Stimulated activated CD8-positive, alpha-beta memory T cell treated with anti-CD3 and anti-CD28 coated beads, Interleukin-15, amount 100 ng/mL, for 48 hours (primary cell): ENCODE results near the gene ACTN4.
"Not testable (repeated sequence)": the region's sequence is repeated elsewhere in the genome, so short reads cannot be mapped to it uniquely, and the experiment has no call there.

Experiments used
- DNase-seq, 2 donors: peaks; one replicate each; pipeline ENCODE4 v3.0.0-alpha.2; 2020; ENCODE audit warnings: low read depth in 2 of 2

Gene ACTN4

DNA sequence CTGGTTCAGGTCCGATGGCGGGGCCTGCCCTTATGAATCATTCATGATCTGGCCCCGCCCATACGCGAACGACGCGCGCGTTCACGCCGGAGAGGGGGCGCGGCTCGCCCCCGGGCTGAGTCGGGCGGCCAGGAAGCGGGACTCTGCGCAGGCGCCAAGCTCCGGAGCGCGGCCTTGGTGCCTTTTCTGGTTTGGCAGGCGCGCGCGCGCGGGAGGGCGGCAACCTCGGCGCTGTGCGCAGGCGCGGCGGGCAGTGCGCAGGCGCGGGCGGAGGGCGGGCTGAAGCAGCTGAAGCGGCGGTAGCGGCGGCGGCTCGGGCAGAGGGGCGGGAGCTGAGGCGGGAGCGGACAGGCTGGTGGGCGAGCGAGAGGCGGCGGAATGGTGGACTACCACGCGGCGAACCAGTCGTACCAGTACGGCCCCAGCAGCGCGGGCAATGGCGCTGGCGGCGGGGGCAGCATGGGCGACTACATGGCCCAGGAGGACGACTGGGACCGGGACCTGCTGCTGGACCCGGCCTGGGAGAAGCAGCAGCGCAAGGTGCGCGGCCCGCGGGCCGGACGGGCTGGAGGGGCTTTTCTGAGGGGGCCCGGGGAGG lies at the start of gene ACTN4:
Gene ACTN4, plus strand, starts transcription at position 282 of the 598 bp plus-strand sequence. Its CDS starts 97 bp downstream, at position 379.
- peak; percentile 100 for DNase-seq

DNA sequence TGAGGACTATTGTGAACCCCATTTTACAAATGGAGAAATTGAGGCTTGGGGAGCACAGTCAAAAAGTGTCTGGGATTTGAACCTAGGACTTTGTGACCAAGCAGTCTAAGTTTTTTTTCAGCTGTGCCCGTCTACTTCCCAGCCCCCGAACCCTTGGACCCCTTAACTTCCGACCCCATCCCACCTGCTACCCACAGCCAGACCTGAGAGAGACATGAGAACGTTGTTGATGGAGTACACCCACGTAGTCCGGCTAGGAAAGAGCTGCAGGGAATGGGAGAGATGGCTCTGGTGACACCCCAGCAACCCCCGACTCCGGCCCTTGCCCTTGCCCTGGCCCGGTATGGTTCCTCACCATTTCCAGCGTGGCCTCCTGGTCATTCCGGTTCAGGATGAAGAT lies 47.7 kb upstream of the ACTN4 start:
- no peak for DNase-seq

DNA sequence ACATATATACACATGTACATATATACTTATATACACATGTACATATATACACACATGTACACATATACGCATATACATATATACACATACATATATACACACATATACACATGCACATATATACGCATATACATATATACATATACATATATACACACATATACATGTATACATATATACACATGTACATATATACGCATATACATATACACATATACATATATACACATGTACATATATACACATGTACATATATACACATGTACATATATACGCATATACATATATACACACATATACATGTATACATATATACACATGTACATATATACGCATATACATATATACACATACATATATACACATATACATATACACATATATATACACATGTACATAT lies 44.6 kb upstream of the ACTN4 start:
- not testable (repeated sequence) for DNase-seq

DNA sequence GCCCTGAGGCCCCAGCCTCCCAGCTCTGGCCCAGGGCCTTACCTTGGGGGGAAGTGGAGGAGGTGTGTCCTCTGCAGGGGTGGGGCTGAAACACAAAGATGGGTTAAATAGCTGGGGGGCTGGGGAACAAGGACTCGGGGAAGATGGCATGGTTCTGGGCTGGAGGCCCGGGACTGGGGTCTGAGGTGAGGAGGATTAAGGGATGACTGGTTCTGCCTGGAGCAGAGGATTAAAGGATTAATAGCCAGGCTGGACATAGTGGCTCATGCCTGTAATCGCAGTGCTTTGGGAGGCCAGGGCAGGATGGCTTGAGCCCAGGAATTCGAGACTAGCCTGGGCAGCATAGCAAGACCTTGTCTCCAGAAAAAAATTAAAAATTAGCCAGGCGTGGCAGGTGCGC lies 41.3 kb upstream of the ACTN4 start:
- no peak for DNase-seq

DNA sequence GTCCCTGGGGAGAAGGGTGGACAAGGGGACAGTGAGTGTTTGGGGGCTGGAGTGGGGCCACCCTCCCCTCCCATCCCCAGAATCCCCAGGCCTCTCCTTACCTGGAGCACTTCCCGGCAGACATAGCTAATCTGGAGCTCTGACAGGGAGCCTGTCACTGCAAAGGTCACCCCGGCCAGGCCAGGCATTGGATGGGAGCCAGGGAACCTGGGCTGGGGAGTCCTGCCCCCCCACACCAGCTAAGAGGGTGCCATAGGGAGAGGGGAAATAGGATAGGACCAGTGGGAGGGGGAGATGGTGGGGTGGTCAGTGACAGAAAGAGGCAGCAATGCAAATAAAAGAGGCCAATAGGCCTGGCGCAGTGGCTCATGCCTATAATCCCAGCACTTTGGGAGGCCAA lies 33.2 kb upstream of the ACTN4 start:
- no peak for DNase-seq

DNA sequence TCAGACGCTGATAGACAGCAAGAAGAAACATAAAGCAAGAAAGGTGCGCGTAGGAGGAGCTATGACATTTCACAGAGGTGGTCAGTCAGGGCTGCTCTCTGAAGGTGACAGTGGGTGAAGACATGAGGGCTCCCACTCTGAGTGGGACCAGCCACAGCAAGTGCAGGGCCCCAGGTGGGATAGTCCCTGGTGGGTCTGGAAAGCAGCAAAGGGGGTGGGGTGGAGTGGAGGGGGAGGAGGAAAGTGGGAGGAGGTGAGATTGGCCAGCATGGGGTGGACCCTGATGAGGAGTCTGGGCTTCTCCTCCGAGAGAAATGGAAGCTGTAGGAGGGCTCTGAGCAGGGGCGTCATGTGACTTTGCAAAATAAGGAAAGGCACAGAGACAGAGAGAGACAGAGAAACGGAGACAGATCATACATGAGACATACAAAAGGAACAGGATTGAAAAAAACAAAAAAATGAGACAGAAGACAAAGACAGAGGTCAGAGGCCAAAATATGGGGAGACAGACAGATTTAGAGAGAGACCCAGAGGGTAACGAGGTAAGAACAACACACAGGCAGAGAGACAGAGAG lies 32.4 kb upstream of the ACTN4 start:
- no peak for DNase-seq

DNA sequence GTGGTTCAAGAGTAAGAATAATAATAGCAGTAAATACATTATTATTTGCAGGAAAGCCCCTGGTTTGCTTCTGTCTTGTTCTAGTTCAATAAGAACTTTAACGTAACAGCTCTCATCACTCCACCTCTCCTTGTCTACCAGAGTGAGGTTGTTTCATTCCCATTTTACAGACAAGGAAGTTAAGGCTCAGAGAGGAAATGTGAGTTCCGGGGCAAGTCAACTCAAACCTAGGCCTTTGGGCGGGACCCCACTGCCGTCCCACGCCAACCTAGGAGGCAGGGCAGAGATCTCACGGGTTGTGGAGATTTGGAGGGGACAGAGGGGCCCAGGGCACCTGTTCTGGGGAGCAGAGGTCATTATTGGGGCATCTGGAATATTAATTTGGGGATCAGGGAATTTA lies 31.2 kb upstream of the ACTN4 start:
- DNase-seq, result no peak

DNA sequence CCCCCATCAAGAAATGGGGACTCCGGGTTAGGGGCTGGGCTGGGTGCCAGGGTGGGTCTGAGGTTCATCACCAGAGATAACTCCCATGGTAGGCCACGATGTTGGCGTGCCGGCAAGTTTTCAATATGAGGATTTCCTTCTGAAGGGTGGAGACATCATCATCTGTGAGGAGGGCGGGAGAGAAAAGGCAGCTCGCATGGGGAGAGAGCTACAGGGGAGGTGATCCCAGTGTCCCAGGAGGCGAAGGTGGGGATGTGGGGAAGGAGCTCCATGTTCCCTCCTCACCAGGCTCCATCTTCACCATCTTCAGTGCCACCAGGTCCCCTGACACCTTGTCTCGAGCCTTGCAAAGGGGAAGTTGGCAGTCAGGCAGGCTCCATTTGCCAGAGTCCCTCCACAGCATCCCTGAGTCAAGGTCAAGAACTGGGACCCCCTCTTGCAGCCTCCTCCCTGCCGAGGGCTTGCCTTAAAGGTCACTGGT lies 30.1 kb upstream of the ACTN4 start:
- no peak for DNase-seq

DNA sequence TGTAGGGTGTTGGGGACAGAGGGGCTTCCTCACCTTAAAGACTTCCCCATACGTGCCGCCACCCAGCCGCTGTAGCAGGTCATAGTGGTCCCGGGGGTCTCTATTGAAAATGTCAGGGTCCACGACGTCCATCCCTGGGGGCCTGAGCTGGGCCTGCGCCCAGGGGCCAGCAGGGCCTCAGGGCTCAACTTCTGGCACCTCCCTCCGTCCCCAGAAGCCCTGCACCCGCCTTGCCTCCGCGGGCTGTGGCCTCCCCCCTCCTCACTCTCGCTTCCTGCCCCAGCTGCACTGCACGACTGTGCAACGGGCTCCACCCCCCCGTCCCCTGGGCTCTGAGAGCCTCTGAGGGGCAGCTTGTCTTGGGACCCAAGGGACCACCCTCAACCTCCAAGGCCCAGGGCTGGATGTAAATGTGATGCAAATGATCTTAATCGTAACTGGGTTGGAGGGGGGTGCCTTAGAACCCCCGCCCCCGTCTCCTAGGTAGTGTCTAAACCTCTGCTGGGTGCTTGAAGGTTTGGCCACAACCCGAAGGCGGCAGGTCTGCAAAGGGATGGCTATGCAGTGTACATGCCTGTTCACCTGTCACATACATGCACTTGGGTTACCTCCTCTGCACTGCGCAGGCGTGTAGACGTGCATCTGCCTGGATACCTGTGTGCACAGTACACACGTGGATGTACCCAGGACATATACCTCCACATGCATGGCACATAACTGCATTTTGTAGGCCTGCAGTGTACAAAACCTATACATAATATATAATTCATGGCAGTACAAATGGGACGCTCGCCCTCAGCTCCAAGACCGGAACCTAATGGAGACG lies 29.5 kb upstream of the ACTN4 start, which contains the start of gene MAP4K1:
Gene MAP4K1, minus strand, starts transcription at position 190 of the 826 bp plus-strand sequence. Its CDS starts 58 bp downstream, at position 132.
- peak; percentile 56 to 60 for DNase-seq

DNA sequence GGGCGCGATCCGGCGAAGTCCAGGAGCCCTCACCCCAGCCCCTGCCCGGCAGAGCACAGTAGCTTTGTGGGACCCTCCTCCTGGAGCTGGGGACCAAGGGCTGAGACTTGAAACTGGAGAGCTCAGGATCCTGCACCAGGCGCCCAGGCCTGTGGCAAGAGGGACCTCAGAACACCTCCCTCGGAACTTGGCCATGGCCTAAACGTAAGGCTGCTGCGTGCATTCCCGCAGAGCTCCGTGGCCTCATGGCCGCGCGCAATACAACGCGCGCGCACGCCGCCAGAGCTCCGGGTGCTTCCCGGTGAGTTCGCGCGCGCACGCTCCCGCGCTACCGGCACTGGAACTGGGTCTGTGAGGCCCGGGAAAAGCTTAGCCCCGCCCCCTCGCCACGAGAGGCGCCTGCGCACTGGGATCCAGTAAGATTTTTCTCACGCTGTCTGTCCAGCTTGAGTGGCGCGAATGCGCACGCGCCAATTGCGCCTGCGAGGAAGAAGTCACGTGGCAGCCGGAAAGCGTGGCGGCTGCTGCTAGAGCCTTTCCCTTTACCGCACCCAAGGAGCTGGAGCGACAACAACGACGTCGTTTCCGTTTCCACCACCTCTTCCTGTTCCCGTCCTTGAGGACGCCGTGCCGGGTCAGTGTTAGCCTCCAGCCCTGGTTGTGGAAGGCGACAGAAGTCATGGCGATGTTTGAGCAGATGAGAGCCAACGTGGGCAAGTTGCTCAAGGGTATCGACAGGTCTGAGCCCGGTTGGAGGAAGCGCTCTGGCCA lies 28.7 kb upstream of the ACTN4 start, which contains the start of gene EIF3K:
Gene EIF3K, plus strand, starts transcription at position 599 of the 771 bp plus-strand sequence. Its CDS starts 81 bp downstream, at position 680.
- DNase-seq, result peak; percentile 97 to 98

DNA sequence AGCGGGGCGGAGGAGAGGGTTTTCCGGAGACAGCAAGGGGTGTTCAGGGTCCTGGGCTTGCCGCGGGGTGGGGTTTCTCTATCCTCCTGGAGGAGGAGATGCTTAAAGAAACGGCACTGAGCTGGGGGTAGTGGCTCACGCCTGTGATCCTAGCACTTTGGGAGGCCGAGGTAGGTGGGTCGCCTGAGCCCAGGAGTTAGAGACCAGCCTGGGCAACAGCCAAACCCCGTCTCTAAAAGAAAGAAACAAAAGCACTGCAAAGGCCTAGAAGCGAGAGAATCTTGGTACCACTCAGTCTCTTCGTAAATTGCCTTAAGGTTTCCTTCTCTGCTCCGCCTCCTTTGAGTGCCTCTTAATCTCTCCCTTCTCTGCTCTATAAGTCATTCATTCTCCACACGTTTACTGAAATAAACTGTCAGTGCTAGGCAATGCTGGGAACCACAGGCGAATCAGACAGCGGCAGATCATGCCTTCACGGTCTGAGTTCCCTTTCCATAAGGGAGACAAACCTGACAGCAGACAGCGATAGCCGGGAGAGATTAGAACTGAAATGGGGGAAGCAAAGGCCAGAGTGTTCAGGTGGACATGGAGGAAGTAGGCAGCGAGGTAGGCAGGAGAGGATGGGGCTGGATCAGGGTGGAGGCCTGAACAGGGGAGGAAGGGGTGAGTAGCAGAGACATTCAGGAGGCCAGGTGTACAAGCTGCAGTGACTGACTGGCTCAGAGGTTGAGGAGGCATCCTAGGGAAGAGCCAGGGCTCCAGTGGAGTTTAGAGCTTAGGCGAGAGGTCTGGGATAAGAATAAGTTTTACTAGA lies 27.9 kb upstream of the ACTN4 start:
- no peak for DNase-seq

DNA sequence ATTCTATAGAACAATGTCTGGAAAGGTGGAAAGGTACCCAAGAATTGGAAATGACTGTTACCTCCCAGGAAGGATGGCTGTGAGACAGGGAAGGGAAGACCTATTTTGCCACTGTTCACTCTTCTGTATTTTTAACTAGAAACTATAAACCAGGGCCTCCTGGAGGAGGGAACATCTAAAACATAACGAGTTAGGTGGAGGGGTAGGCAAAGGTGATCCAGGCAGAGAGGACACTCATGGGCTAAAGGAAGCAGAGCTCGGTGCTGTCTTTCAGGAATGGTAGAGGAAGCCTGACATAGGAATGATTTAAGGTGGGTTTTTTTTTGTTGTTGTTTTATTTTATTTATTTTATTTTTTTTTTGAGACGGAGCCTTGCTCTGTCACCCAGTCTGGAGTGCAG lies 22.6 kb upstream of the ACTN4 start:
- no peak for DNase-seq

DNA sequence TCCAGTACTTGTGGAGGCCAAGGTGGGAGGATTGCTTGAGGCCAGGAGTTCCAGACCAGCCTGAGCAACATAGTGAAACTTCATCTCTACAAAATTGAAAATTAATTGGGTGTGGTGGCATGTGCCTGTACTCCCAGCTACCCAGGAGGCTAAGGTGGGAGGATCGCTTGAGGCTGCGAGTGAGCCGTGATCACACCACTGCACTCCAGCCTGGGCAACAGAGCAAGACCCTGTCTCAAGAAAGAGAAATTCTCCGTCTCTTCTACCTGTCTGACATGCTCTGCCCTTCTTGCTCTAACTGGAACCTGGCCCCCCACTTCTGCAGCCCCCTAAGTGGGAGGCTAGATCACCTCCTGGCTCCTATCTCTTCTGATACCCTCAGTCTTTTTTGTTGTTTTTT lies 21.0 kb upstream of the ACTN4 start:
- DNase-seq, result no peak

DNA sequence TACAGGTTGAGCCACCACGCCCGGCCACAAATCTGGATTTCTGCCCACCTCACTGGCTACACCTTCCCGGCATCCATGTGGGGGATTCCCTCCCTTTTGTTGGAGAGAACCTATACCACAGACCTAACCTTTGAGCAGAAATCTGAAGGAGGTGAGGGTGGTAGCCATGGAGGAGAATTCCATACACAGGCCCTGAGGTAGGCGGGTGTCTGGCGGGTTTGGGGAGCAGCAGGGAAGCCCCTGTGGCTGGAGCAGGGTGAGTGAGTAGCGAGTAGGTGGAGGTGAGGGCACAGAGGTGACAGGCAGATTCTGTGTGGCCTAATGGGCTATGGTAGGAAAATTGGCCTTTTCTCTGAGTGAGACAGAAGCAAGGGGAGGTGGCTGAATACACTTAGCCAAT lies 17.9 kb upstream of the ACTN4 start:
- no peak for DNase-seq

DNA sequence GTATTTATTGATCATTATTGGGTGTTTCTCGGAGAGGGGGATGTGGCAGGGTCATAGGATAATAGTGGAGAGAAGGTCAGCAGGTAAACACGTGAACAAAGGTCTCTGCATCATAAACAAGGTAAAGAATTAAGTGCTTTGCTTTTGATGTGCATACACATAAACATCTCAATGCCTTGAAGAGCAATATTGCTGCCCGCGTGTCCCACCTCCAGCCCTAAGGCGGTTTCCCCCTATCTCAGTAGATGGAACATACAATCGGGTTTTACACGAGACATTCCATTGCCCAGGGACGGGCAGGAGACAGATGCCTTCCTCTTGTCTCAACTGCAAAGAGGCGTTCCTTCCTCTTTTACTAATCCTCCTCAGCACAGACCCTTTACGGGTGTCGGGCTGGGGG lies 16.1 kb upstream of the ACTN4 start:
- DNase-seq, result not testable (repeated sequence)

DNA sequence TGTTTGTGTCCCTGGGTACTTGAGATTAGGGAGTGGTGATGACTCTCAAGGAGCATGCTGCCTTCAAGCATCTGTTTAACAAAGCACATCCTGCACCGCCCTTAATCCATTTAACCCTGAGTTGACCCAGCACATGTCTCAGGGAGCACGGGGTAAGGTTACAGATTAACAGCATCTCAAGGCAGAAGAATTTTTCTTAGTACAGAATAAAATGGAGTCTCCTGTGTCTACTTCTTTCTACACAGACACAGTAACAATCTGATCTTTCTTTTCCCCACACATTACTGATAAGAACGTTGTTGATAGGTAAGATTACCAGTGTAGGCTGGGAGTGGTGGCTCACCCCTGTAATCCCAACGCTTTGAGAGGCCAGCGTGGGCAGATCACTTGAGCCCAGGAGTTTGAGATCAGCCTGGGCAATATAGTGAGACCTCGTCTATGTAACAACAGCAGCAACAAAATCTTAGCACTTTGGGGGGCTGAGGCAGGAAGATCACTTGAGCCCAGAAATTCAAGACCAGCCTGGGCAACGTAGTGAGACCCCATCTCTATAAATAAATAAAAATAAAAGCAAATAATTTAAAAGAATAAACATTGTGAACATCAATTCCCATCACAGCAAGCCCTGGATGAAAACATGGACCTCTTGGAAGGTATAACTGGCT lies 15.5 kb upstream of the ACTN4 start:
- not testable (repeated sequence) for DNase-seq

DNA sequence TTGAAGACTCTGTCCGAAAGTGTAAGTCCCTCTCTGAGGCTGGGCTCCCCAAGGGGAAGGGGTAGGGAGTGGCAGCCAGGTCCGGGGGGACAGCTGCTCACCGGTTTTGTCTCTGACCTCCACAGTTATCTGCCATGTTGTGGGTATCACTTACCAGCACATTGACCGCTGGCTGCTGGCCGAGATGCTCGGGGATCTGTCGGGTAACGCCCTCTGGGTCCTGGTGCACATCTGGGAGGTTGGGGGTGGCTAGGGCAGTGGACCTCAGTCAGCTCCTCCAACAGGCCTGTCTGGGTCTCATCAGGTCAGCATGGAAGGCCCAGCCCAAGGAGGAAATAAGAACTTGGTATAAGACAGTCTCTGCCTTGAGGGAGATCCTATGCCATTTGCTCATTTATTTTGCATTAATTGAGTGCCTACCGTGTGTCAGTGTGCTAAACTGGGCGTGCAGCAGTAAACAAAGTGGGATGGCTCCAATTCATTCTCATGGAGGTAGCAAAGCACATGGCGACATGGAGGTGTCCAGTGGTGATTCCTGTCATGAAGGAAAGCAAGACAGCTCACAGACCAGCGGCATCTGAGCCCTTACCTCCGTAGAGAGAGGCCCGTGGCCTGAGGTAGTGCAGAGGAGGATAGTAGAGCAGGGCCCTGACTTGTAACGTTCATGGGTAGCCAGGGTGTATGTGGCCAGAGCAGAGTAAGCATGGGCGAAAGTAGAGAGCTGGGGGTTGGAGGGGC lies 14.8 kb upstream of the ACTN4 start:
- DNase-seq, result no peak

DNA sequence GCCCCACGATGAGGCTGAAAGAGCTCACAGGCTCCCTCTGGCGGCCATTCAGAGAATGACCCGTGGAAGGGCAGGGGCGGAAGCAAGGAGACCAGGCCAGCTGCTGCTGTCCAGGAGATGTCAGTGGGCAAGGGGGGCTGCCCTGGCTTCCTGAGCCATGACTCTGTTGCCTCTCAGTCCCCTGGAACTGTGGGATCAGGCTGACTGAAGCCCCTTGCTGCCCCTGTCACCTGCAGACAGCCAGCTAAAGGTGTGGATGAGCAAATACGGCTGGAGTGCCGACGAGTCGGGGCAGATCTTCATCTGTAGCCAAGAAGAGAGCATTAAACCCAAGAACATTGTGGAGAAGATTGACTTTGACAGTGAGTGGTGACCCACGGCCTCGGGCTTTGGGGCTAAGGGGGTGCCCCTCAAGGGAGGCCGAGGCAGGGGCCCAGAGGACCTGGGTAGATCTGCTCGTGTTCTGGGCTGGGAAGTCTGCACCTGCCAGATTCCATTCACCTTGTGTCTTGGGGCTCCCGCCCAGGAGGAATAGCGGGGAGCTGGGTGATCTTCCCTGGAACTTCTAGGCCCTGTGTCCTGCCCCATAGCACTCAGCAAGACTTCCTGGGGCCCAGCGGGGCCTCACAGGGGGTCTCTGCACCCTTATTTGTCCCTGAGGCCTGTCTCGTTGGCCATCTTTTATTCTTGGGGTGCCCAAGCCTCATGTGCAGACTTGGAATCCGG lies 12.5 kb upstream of the ACTN4 start:
- DNase-seq, result peak in 1 of 2 donors; percentile 57
